HEK293 (cell line): Measurements from ENCODE around the gene ARL13B.

Source experiments
- KLF7 ChIP-seq: fragments of 450-650 bp; formaldehyde crosslinking; IDR thresholded peaks from 2 replicates; pipeline ENCODE4 v1.5.1; 2016; ENCODE audit warnings: missing biosample characterization, missing genetic modification characterization, borderline replicate concordance
- OSR2 ChIP-seq: fragments of 450-650 bp; formaldehyde crosslinking; IDR thresholded peaks from 2 replicates; pipeline ENCODE4 v1.5.1; 2016; ENCODE audit warnings: missing biosample characterization, missing genetic modification characterization
- OVOL3 ChIP-seq: fragments of 450-650 bp; formaldehyde crosslinking; IDR thresholded peaks from 2 replicates; pipeline ENCODE4 v1.5.1; 2016; ENCODE audit warnings: missing biosample characterization, missing genetic modification characterization
- PRDM4 ChIP-seq: fragments of 450-650 bp; formaldehyde crosslinking; IDR thresholded peaks from 2 replicates; pipeline ENCODE4 v1.5.1; 2017; ENCODE audit warnings: missing biosample characterization, missing genetic modification characterization
- REPIN1 ChIP-seq: fragments of 450-650 bp; formaldehyde crosslinking; IDR thresholded peaks from 2 replicates; pipeline ENCODE4 v1.5.1; 2017; ENCODE audit warnings: missing biosample characterization, missing genetic modification characterization, low read depth
- SP7 ChIP-seq: fragments of 450-650 bp; formaldehyde crosslinking; IDR thresholded peaks from 2 replicates; pipeline ENCODE4 v1.5.1; 2016; ENCODE audit warnings: missing biosample characterization, missing genetic modification characterization
- ZBTB10 ChIP-seq: fragments of 450-650 bp; formaldehyde crosslinking; IDR thresholded peaks from 2 replicates; pipeline ENCODE4 v1.5.1; 2016; ENCODE audit warnings: missing biosample characterization, missing genetic modification characterization
- ZBTB44 ChIP-seq: fragments of 450-650 bp; IDR thresholded peaks from 2 replicates; pipeline ENCODE4 v1.5.1; 2018; ENCODE audit warnings: missing biosample characterization, mild to moderate bottlenecking, missing genetic modification characterization
- ZBTB48 ChIP-seq: fragments of 450-650 bp; formaldehyde crosslinking; IDR thresholded peaks from 2 replicates; pipeline ENCODE4 v1.5.1; 2016; ENCODE audit warnings: missing biosample characterization, missing genetic modification characterization
- ZNF112 ChIP-seq: fragments of 450-650 bp; formaldehyde crosslinking; IDR thresholded peaks from 2 replicates; pipeline ENCODE4 v1.5.0; 2017; ENCODE audit warnings: missing biosample characterization, missing genetic modification characterization
- ZNF133 ChIP-seq: fragments of 450-650 bp; formaldehyde crosslinking; IDR thresholded peaks from 2 replicates; pipeline ENCODE4 v1.5.1; 2016; ENCODE audit warnings: missing biosample characterization, missing genetic modification characterization
- ZNF148 ChIP-seq: fragments of 450-650 bp; formaldehyde crosslinking; IDR thresholded peaks from 2 replicates; pipeline ENCODE4 v1.5.0; 2017; ENCODE audit warnings: missing biosample characterization, missing genetic modification characterization, borderline replicate concordance
- ZNF19 ChIP-seq: fragments of 450-650 bp; formaldehyde crosslinking; IDR thresholded peaks from 2 replicates; pipeline ENCODE4; 2016; ENCODE audit warnings: missing biosample characterization, missing genetic modification characterization, low read depth
- ZNF292 ChIP-seq: fragments of 450-650 bp; formaldehyde crosslinking; IDR thresholded peaks from 2 replicates; pipeline ENCODE4 v1.5.1; 2016; ENCODE audit warnings: low read depth, missing biosample characterization, missing genetic modification characterization, borderline replicate concordance
- ZNF362 ChIP-seq: fragments of 450-650 bp; formaldehyde crosslinking; IDR thresholded peaks from 2 replicates; pipeline ENCODE4 v1.5.1; 2016; ENCODE audit warnings: missing biosample characterization, missing genetic modification characterization
- ZNF366 ChIP-seq: fragments of 450-650 bp; formaldehyde crosslinking; conservative IDR thresholded peaks from 2 replicates; pipeline ENCODE4 v1.5.1; 2016; ENCODE audit warnings: missing biosample characterization, missing genetic modification characterization
- ZNF37A ChIP-seq: fragments of 450-650 bp; IDR thresholded peaks from 2 replicates; pipeline ENCODE4 v1.5.1; 2018; ENCODE audit warnings: missing biosample characterization, missing genetic modification characterization
- ZNF423 ChIP-seq: fragments of 450-650 bp; formaldehyde crosslinking; IDR thresholded peaks from 2 replicates; pipeline ENCODE4 v1.5.1; 2016; ENCODE audit warnings: missing biosample characterization, missing genetic modification characterization
- ZNF473 ChIP-seq: fragments of 450-650 bp; formaldehyde crosslinking; IDR thresholded peaks from 2 replicates; pipeline ENCODE4 v1.5.1; 2017; ENCODE audit warnings: missing biosample characterization, missing genetic modification characterization
- ZNF521 ChIP-seq: fragments of 450-650 bp; formaldehyde crosslinking; IDR thresholded peaks from 2 replicates; pipeline ENCODE4 v1.5.1; 2017; ENCODE audit warnings: missing biosample characterization, mild to moderate bottlenecking, missing genetic modification characterization
- ZNF600 ChIP-seq: fragments of 450-650 bp; formaldehyde crosslinking; IDR thresholded peaks from 2 replicates; pipeline ENCODE4 v1.5.1; 2016; ENCODE audit warnings: missing biosample characterization, missing genetic modification characterization
- ZNF639 ChIP-seq: fragments of 450-650 bp; formaldehyde crosslinking; IDR thresholded peaks from 2 replicates; pipeline ENCODE4 v1.5.1; 2016; ENCODE audit warnings: missing biosample characterization, missing genetic modification characterization
- ZNF707 ChIP-seq: fragments of 450-650 bp; formaldehyde crosslinking; IDR thresholded peaks from 2 replicates; pipeline ENCODE4 v1.5.1; 2016; ENCODE audit warnings: missing biosample characterization, missing genetic modification characterization
- ZNF747 ChIP-seq: fragments of 450-650 bp; formaldehyde crosslinking; IDR thresholded peaks from 2 replicates; pipeline ENCODE4 v1.5.1; 2016; ENCODE audit warnings: missing biosample characterization, missing genetic modification characterization
- ZNF830 ChIP-seq: fragments of 450-650 bp; IDR thresholded peaks from 2 replicates; pipeline ENCODE4 v1.5.0; 2018; ENCODE audit warnings: missing biosample characterization, missing genetic modification characterization, low read depth, mild to moderate bottlenecking, moderate library complexity
- ZNF843 ChIP-seq: fragments of 450-650 bp; formaldehyde crosslinking; IDR thresholded peaks from 2 replicates; pipeline ENCODE4 v1.5.1; 2016; ENCODE audit warnings: missing biosample characterization, missing genetic modification characterization
- ZSCAN16 ChIP-seq: fragments of 450-650 bp; formaldehyde crosslinking; IDR thresholded peaks from 2 replicates; pipeline ENCODE4 v1.5.1; 2016; ENCODE audit warnings: missing biosample characterization, missing genetic modification characterization

Gene ARL13B

GRCh38 chr3:93973131-93974126, 6.5 kb upstream of the ARL13B start, which contains the start of gene PROS1 (continued):
- TF ChIP-seq ZNF148 (tag by site-specific recombination), result no peak
- TF ChIP-seq ZNF600, result peak; percentile 57; the same call in 1 of the 2 replicates
- no peak for TF ChIP-seq ZNF830 (tag by site-specific recombination)
- TF ChIP-seq ZNF362, result no peak
- no peak for TF ChIP-seq ZBTB10
- TF ChIP-seq KLF7 (tag by site-specific recombination), result no peak
- no peak for TF ChIP-seq ZNF707 (tag by site-specific recombination)
- no peak for TF ChIP-seq ZNF19 (tag by site-specific recombination)
- TF ChIP-seq ZNF423 (tag by site-specific recombination), result no peak
- no peak for TF ChIP-seq ZNF292 (tag by site-specific recombination)
- no peak for TF ChIP-seq ZNF112 (tag by site-specific recombination)
- TF ChIP-seq ZNF747 (tag by site-specific recombination), result no peak
- TF ChIP-seq ZNF521, result no peak
- no peak for TF ChIP-seq OVOL3 (tag by site-specific recombination)
- TF ChIP-seq ZNF133, result no peak
- no peak for TF ChIP-seq SP7 (tag by site-specific recombination)
- TF ChIP-seq REPIN1 (tag by site-specific recombination), result no peak
- no peak for TF ChIP-seq ZNF473
- TF ChIP-seq ZBTB44 (tag by site-specific recombination), result no peak
- no peak for TF ChIP-seq PRDM4
- TF ChIP-seq ZNF37A, result peak; percentile 62; the same call in 1 of the 2 replicates
- no peak for TF ChIP-seq ZSCAN16
- TF ChIP-seq ZNF843 (tag by site-specific recombination), result no peak
- TF ChIP-seq ZNF366 (tag by site-specific recombination), result peak; percentile 60
- TF ChIP-seq ZBTB48, result peak; percentile 93
- TF ChIP-seq ZNF639 (tag by site-specific recombination), result no peak
- no peak for TF ChIP-seq OSR2
